ENCODE results near the gene RNF213. TPM values are rescaled to one million over a fixed set of nuclear protein-coding genes. Genes with fewer than 3 reads are reported as not detected.
"Not testable (repeated sequence)": the region's sequence is repeated elsewhere in the genome, so short reads cannot be mapped to it uniquely, and the experiment has no call there.

The RNF213 gene
- total RNA-seq, 1 donor from 2014 or later: 59.8 TPM

DNA sequence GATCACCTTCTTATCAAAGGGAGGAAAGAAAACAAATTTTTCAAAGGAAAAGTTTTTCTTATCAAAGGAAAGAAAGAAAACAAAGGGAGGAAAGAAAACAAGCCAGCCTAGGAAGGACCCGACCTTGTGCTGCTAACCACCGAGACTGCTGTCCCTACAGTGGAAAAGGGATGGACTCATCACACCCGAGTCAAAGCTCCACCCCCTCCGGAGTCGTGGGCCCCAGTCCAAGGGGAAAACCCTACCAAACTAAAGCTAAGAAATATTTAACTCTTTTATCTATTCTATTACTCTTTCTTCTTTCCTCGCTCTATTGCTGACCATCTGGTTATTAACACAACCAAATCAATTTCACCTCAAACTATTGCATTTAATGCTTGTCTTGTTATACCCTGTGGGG, 148.2 kb downstream of the RNF213 start:
- no peak for DNase-seq (ENCODE audit: low spot score)
- ATAC-seq: no peak

DNA sequence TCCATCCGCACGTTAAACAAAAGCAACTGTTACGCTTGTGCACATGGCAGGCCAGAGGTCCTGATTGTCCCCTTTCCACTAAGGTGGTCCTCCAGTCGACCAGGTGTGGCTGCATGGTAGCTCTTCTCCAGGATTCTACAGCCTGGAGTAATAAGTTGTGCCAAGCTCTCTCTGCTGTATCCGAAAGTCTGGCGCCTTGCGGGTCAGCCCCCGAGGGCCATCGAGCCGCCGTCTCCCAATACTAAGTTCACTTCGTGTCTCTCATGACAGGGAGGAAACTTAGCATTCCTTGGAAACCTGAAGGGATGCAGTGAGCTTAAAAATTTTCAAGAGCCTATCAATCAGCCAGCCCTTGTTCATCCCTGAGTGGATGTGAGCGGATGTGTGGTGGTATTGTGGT, 149.0 kb downstream of the RNF213 start:
- ATAC-seq: no peak
- DNase-seq (ENCODE audit: low spot score): no peak

DNA sequence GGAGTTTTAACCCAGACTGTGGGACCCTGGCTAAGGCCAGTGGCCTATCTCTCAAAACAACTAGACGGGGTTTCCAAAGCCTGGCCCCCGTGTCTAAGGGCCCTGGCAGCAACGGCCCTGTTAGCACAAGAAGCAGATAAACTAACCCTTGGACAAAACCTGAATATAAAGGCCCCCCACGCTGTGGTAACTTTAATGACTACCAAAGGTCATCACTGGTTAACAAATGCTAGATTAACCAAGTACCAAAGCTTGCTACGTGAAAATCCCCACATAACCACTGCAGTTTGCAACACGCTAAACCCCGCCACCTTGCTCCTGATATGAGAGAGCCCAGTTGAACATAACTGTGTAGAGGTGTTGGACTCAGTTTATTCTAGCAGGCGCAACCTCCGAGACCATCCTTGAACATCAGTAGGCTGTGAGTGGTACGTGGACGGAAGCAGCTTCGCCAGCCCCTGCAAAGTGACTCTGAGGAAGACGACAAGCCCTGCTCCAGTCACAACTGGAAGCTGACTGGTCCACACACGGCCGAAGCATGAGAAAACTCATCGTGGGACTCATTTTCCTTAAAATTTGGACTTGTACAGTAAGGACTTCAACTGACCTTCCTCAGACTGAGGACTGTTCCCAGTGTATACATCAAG, 149.9 kb downstream of the RNF213 start:
- not testable (repeated sequence) for ATAC-seq; DNase-seq (ENCODE audit: low spot score)

DNA sequence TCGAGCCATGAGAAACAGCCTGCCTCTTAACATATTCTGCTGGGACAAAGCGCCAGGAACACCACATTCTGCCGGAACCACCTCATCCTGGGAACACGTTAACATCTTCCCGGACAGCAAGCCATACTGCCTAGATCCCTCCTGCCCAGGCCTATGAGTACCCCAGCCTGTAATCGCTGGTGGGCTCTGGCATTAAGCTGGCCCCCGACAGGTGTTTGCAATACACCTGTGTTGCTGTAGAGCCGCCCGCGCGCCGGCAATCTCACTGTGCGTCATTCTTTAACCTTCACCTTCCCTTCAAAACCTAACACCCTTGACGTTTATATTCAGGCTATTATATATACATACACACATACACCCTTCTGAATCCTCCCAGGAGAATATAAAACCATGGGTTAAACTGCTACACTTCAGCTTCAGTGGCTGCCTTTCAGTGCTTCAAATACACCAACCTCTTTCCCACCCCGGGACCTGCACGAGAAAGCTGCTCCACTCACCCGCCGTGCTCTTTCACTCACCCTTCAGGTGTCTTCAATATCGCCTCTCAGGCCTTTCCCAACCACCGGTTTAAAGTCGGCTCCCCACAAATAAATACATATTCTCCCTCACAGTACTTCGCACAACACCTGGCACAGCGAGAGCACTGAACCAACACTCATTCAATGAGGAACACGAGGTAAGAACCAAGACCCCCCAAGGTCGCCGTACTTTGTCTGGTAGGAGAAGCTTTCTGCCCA, 153.3 kb downstream of the RNF213 start:
- DNase-seq (ENCODE audit: low spot score): no peak
- no peak for ATAC-seq

GRCh38 chr17:80414508-80414802, 153.8 kb downstream of the RNF213 start:
- no peak for ATAC-seq

DNA sequence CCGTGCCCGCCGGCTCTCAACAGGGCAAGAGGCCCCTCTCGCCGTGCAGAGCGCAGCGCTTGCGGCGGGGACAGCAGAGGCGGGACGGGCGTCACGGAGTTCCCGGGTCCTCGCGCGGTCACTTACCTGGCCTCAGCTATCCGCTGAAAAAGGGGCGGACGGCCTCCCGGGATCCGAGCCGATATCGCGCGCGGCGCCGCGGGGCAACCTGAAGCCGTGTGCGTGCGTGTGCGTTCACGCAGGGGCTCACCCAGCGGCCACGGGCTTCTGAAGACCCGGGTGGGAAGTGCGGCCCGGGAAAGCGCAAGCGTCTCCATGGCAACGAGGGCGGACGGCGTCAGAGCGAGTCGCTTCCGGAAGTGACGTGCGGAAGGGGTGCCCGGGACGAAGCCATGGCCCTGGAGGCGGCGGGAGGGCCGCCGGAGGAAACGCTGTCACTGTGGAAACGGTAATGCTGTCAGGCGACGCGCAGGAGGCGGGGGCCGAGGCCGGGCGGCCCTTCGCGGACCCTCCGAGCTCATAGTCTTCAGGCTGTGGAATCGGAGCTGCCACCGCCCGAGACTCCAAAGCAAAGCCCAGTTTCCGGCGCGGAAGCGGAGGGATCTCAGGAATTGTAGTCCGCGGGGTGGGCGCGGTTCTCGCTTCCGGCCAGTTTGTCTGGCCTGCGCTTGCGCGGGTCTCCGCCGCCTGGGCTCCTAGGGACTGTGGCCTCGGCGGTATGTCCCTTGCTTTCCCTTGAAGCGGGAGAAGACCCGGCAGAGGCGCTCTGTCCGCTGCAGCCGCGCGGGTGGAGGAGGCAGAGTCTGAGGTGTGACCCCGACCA, 154.4 kb downstream of the RNF213 start, which contains the start of gene ENDOV:
Gene ENDOV (plus strand): TSS at position 365 of the 823 bp plus-strand sequence. CDS start 28 bp downstream, at position 393.
- DNase-seq (ENCODE audit: low spot score) (peak; percentile 95), ATAC-seq (peak; percentile 93)

More at GRCh38 chr17:80414508-80414802, 153.8 kb downstream of the RNF213 start:
- DNase-seq (ENCODE audit: low spot score): no peak

GRCh38 chr17:80415626-80416137, 155.0 kb downstream of the RNF213 start:
- ATAC-seq (no peak), DNase-seq (ENCODE audit: low spot score) (no peak)

GRCh38 chr17:80416260-80416939, 155.7 kb downstream of the RNF213 start:
- no peak for ATAC-seq
- no peak for DNase-seq (ENCODE audit: low spot score)

DNA sequence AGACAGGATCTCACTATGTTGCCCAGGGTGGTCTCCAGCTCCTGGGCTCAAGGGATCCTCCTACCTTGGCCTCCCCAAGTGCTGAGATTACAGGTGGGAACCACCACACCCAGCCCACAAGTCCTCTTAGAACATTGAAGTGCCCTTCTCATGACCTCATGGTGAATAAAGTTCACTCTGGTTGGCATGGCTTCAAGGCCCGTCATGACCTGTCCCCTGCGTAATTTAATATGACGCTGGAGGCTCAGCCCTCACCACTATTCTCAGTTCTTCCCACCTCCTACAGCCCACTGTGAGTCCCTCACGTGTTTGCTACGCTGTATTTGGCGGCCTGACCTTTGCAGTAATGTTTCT, 156.3 kb downstream of the RNF213 start:
- ATAC-seq: no peak
- DNase-seq (ENCODE audit: low spot score): no peak

GRCh38 chr17:80418589-80418988, 157.9 kb downstream of the RNF213 start:
- ATAC-seq: no peak
- DNase-seq (ENCODE audit: low spot score): no peak

GRCh38 chr17:80419255-80419654, 158.6 kb downstream of the RNF213 start:
- DNase-seq (ENCODE audit: low spot score): no peak
- no peak for ATAC-seq

GRCh38 chr17:80421381-80422090, 160.9 kb downstream of the RNF213 start:
- no peak for DNase-seq (ENCODE audit: low spot score)
- no peak for ATAC-seq

- ATAC-seq: no peak
- no peak for DNase-seq (ENCODE audit: low spot score)
Observed at GRCh38 chr17:80422276-80422675, 161.6 kb downstream of the RNF213 start.

- DNase-seq (ENCODE audit: low spot score): no peak
- peak; percentile 33 for ATAC-seq
Observed at GRCh38 chr17:80422981-80423380, 162.3 kb downstream of the RNF213 start.

DNA sequence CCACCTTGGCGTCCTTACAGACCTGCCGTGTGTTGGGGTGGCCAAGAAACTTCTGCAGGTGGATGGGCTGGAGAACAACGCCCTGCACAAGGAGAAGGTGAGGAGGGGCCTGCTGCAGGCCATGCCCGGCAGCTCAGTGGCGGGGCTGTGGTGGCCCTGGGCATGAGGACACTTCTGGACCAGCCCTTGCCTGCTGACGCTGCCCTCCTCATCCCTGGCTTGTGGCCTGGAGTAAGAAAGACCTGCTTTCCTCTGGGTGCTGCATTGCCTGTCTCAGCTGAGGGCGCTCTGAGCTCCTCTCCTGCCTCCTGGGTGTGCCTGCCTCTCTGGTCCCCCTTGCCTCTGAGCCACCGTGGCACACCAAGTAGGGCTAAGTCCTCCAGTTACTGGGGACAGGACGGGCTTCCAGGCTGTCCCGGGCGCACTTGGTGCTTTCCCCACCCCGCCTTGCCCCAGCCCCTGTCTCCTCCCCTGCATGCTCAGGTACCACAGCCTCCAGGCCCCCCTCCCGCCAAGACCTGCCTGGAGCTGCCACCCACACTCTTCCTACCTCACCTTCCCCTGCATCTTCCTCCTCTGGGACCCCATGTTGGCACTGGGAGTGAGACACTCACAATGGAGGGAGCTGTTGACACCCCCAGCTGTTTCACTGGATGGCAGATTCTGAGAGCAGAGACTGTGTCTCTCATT, 163.0 kb downstream of the RNF213 start:
- no peak for DNase-seq (ENCODE audit: low spot score)
- no peak for ATAC-seq

DNA sequence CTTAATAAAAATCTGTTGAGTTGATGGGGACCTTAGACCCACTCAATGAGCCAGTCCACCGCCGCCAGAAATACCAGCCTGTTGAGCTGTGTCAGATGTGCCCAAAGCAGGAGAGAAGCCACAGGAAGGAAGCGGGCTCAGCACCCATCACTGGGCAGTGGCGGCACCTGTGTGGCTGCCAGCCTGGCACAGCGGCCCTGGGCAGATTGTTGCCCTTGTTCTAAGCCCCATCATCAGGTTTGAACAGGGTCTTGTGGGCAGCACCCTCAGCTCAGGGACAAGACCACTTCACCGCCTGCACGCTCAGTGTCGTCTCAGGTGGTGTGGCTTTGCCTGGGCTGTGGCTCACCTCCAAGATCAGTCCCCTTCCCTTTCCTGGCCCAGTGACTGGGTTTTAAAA, 163.6 kb downstream of the RNF213 start:
- ATAC-seq: no peak
- DNase-seq (ENCODE audit: low spot score): no peak

GRCh38 chr17:80424878-80425765, 164.5 kb downstream of the RNF213 start:
- ATAC-seq (no peak), DNase-seq (ENCODE audit: low spot score) (no peak)

DNA sequence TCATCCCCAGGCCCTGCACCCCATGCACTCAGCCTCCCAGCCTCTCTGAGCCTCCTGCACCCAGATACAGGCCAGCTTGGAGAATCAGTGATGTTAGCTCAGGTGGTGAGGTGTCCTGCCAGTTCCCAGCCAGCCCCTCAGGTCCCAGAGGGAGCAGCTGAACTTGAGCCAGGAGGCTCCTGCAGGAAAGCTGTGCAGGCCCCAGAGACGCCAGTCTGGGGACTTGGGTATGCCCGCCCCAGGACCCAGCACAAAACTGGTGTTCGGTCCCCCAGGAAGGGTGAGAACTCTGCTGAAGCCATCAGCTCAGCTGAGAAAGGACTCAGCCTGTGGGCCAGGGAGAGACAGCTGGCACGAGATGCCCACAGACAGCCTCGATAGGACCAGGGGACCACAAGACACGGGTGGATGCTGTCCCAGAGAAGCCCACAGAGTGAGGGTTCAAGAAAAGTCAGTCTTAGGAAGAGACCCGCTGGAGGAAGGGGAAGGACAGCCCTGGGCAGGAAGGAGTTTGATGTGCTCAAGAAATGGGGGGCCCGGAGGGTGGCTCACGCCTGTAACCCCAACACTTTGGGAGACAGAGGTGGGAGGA, 165.3 kb downstream of the RNF213 start:
- DNase-seq (ENCODE audit: low spot score): no peak
- ATAC-seq: no peak
